ENCODE data around the gene PTRH1. TPM values are rescaled to one million over a fixed set of nuclear protein-coding genes. Genes with fewer than 3 reads are reported as not detected.

PTRH1 gene
- total and polyA plus RNA-seq, 2 of the 13 experiments (the other 11 are each of a cell fraction or from before 2014, with no cell fraction given) = 4.0 to 10.4 TPM

DNA sequence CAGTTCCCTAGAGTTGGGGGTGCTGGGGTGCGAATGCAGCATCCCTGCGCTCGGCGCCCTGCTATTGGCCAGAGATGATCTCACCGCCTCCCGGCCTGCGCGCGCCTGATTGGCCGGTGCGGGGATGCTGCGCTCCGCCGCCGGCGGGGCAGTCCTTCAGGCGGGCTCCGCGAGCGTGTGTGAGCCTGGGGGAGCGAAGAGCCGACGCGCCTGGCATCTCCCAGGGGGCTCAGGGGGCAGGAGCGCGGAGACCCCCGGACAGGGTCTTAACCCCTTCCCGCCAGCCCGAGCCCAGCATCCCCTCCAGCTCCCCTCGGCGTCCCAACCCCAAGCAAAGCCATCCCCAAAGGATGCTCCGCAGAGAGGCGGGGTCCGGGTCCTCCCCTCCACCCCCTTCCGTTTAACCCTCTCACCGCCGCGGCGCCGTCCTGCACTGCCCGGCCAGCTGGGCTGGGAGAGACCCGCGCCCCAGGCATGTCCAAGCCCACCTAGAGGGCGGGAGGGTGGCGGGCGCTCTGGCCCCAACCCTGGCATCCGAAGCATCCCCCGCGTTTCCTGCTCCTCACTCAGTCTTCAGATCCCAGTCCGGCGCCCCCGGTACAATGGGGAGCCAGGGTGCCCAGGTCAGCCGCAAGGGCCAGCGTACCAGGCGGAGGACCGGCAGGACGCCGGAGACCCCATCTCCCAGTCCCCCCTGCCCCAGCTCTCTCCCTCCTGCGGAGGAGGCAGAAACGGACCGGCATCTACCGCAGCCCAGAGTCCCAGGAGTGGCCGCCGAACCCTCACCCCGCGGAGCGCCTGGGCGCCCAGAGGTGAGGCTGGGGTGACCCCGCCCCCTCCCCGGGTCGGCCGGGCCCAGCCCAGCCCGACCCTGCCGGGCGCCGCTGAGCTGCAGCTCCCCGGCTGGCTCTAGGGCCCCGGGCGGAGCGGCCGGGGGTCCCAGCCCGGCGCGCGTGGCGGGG, 38.9 kb upstream of the PTRH1 start:
- no peak overlapping the region for H3K27ac ChIP-seq (ENCODE audit: extremely low read length, insufficient read depth, low read length)
- H4K20me1 ChIP-seq (ENCODE audit: insufficient read depth, low read length) = no peaks in the 10 kb centered on the region
- FAIRE-seq (no peak), ATAC-seq (peak; percentile 60), DNase-seq (ENCODE audit: low spot score) (no peak)
- no peak overlapping the region for H3K9ac ChIP-seq (ENCODE audit: insufficient read depth, low read depth, low read length)
- in situ Hi-C loops (cut with HindIII; ENCODE audit: extremely low pct_ligation_motif_present, low pct_unique_long_range_greater_than_20kb) (no loop called here), intact Hi-C loops (cut with micrococcal nuclease; ENCODE audit: unreplicated experiment) (no loop called here)
- no peaks in the 10 kb centered on the region for H3K36me3 ChIP-seq (replicated peaks in 1 of 2; ENCODE audit: control insufficient read depth in 1 of 2, insufficient read depth in 2 of 2, low read length in 2 of 2)
- H3K79me2 ChIP-seq (ENCODE audit: insufficient read depth, low read length) = no peaks in the 10 kb centered on the region
- WGBS (ENCODE audit: low lambda C conversion rate) = 68% methylated on average over 6 of the region's 86 CpGs
- ChIA-PET CTCF (ENCODE audit: low intra/inter-chr PET ratio, low total read pairs) (no interaction called here), POLR2A (no interaction called here)
- no peak overlapping the region for H3K4me2 ChIP-seq (ENCODE audit: low read depth, low read length)
- H3K9me3 ChIP-seq (ENCODE audit: low read length) = no peaks in the 10 kb centered on the region
- no peak overlapping the region for H3K4me3 ChIP-seq (replicated peaks in 1 of 3; ENCODE audit: insufficient read depth in 1 of 3, low read depth in 2 of 3, low read length in 3 of 3)
- no peak overlapping the region for H2AFZ ChIP-seq (ENCODE audit: low read length)
- peaks cover under 1 to 42% of the 10 kb centered on the region in 2 experiments; a peak in 3 of 5 replicates for H3K27me3 ChIP-seq (ENCODE audit: control insufficient read depth in 1 of 2, insufficient read depth in 2 of 2, low read length in 2 of 2)
- no TSS peak for BruUV-seq (replicated peaks)
- no peaks in the 10 kb centered on the region for H3K4me1 ChIP-seq (ENCODE audit: insufficient read depth, low read length)
- TF ChIP-seq, protein P1, sequence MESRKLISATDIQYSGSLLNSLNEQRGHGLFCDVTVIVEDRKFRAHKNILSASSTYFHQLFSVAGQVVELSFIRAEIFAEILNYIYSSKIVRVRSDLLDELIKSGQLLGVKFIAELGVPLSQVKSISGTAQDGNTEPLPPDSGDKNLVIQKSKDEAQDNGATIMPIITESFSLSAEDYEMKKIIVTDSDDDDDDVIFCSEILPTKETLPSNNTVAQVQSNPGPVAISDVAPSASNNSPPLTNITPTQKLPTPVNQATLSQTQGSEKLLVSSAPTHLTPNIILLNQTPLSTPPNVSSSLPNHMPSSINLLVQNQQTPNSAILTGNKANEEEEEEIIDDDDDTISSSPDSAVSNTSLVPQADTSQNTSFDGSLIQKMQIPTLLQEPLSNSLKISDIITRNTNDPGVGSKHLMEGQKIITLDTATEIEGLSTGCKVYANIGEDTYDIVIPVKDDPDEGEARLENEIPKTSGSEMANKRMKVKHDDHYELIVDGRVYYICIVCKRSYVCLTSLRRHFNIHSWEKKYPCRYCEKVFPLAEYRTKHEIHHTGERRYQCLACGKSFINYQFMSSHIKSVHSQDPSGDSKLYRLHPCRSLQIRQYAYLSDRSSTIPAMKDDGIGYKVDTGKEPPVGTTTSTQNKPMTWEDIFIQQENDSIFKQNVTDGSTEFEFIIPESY (CRISPR knock-in tag; IDR thresholded peaks at IDR 0.05) = no peak
- no peak for TF ChIP-seq PPARG (CRISPR knock-in tag; conservative IDR thresholded peaks at IDR 0.05)
- no peak for TF ChIP-seq ZNF446 (CRISPR knock-in tag; IDR thresholded peaks at IDR 0.05)
- TF ChIP-seq, protein P2, sequence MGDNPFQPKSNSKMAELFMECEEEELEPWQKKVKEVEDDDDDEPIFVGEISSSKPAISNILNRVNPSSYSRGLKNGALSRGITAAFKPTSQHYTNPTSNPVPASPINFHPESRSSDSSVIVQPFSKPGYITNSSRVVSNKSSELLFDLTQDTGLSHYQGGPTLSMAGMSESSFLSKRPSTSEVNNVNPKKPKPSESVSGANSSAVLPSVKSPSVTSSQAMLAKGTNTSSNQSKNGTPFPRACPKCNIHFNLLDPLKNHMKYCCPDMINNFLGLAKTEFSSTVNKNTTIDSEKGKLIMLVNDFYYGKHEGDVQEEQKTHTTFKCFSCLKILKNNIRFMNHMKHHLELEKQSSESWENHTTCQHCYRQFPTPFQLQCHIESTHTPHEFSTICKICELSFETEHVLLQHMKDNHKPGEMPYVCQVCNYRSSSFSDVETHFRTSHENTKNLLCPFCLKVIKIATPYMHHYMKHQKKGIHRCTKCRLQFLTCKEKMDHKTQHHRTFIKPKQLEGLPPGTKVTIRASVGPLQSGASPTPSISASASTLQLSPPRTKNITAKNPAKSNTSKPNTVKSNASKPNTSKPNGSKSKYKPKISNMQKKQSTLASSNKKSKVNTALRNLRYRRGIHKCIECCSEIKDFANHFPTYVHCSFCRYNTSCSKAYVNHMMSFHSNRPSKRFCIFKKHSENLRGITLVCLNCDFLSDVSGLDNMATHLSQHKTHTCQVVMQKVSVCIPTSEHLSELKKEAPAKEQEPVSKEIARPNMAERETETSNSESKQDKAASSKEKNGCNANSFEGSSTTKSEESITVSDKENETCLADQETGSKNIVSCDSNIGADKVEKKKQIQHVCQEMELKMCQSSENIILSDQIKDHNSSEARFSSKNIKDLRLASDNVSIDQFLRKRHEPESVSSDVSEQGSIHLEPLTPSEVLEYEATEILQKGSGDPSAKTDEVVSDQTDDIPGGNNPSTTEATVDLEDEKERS (CRISPR knock-in tag; IDR thresholded peaks at IDR 0.05) = no peak
- TF ChIP-seq ZSCAN30 (CRISPR knock-in tag; IDR thresholded peaks at IDR 0.05) = no peak
- TF ChIP-seq ZNF790 (CRISPR knock-in tag; IDR thresholded peaks at IDR 0.05; ENCODE audit: borderline replicate concordance) = no peak
- TF ChIP-seq NFYC (CRISPR knock-in tag; IDR thresholded peaks at IDR 0.05) = peak; percentile 63
- TF ChIP-seq, protein P3, sequence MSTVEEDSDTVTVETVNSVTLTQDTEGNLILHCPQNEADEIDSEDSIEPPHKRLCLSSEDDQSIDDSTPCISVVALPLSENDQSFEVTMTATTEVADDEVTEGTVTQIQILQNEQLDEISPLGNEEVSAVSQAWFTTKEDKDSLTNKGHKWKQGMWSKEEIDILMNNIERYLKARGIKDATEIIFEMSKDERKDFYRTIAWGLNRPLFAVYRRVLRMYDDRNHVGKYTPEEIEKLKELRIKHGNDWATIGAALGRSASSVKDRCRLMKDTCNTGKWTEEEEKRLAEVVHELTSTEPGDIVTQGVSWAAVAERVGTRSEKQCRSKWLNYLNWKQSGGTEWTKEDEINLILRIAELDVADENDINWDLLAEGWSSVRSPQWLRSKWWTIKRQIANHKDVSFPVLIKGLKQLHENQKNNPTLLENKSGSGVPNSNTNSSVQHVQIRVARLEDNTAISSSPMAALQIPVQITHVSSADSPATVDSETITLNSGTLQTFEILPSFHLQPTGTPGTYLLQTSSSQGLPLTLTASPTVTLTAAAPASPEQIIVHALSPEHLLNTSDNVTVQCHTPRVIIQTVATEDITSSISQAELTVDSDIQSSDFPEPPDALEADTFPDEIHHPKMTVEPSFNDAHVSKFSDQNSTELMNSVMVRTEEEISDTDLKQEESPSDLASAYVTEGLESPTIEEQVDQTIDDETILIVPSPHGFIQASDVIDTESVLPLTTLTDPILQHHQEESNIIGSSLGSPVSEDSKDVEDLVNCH (CRISPR knock-in tag; IDR thresholded peaks at IDR 0.05) = no peak
- TF ChIP-seq ZKSCAN8 (CRISPR knock-in tag; IDR thresholded peaks at IDR 0.05; ENCODE audit: borderline replicate concordance) = no peak
- TF ChIP-seq, protein P4, sequence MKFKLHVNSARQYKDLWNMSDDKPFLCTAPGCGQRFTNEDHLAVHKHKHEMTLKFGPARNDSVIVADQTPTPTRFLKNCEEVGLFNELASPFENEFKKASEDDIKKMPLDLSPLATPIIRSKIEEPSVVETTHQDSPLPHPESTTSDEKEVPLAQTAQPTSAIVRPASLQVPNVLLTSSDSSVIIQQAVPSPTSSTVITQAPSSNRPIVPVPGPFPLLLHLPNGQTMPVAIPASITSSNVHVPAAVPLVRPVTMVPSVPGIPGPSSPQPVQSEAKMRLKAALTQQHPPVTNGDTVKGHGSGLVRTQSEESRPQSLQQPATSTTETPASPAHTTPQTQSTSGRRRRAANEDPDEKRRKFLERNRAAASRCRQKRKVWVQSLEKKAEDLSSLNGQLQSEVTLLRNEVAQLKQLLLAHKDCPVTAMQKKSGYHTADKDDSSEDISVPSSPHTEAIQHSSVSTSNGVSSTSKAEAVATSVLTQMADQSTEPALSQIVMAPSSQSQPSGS (CRISPR knock-in tag; IDR thresholded peaks at IDR 0.05) = peak; percentile 38; the same call in 1 of the 2 replicates
- no peak for TF ChIP-seq POLR2A (IDR thresholded peaks at IDR 0.05; ENCODE audit: insufficient read depth in 1 of 2, low read depth in 2 of 2, low read length in 2 of 2)
- TF ChIP-seq MZF1 (CRISPR knock-in tag; IDR thresholded peaks at IDR 0.05; ENCODE audit: borderline replicate concordance) = no peak
- no peak for TF ChIP-seq SMARCC2 (IDR thresholded peaks at IDR 0.05)
- no peak for TF ChIP-seq PRMT3 (CRISPR knock-in tag; IDR thresholded peaks at IDR 0.05; ENCODE audit: borderline replicate concordance, low read depth)
- no peak for TF ChIP-seq RXRB (CRISPR knock-in tag; IDR thresholded peaks at IDR 0.05; ENCODE audit: borderline replicate concordance)
